ENCODE measurements around the gene ZBED5. TPM values are rescaled to one million over a fixed set of nuclear protein-coding genes. Genes with fewer than 3 reads are reported as not detected.

Gene ZBED5
- polyA plus RNA-seq, 1 donor (not counting 4 experiments of a cell fraction or from before 2014, with no cell fraction given): 75.1 TPM

DNA sequence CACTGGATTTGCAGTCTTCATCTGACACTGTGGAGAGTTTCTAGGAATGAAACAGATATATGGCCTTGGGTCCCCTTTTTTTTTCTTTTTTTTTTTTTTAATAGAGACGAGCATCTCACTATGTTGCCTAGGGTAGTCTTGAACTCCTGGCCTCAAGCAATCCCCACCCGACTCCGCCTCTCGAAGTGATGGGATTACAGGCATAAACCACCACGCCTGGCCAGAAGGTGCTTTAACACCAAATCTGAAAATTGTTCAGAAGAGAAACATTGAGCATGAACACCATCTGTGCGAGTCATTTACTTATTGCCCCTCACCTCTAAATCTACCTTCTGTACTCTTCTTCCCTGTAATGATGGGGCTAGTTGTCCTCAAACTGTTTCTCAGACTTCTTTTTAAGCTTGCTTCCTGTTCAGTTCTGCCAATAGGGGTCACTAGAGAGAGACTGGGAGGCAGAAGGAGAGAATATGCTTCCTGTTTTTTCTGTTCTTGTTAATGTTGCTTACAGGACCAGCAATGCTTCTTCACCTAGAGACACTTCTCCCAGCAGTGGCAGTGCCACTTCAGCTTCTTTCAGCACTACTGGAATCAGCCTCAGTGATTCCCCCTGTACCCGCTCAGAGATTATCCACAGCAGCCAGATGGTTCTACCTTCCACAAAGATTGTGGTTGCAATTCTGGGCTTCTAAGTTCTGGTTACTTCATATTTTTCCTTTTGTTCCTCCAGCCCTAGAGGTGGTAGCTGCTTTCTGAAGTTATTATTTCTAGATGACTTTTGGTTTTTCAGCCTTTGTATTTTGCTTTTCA, 20.8 kb upstream of the ZBED5 start:
- no peaks in the 10 kb centered on the region for H3K27me3 ChIP-seq (ENCODE audit: control insufficient read depth, extremely low read depth, insufficient read depth, low read length)
- peak overlapping the region; percentile 24 for H3K27ac ChIP-seq (ENCODE audit: control insufficient read depth, insufficient read depth, low read length)
- no peak overlapping the region for H3K4me3 ChIP-seq (ENCODE audit: control insufficient read depth in 2 of 3, extremely low read depth in 1 of 3, insufficient read depth in 2 of 3, low read depth in 1 of 3, low read length in 3 of 3)
- H3K36me3 ChIP-seq (ENCODE audit: control insufficient read depth in 2 of 2, extremely low read depth in 1 of 2, insufficient read depth in 2 of 2, low read length in 2 of 2): no peaks in the 10 kb centered on the region
- H4K20me1 ChIP-seq (ENCODE audit: control insufficient read depth, extremely low read depth, insufficient read depth, low read length): no peaks in the 10 kb centered on the region
- dilution Hi-C loops (cut with MboI; ENCODE audit: extremely low pct_ligation_motif_present, low sequenced_read_pairs): no loop called here
- H3K9me3 ChIP-seq (ENCODE audit: control insufficient read depth, low read depth, low read length): peaks cover under 1% of the 10 kb centered on the region
- no peaks in the 10 kb centered on the region for H3K9me1 ChIP-seq (ENCODE audit: control insufficient read depth, extremely low read depth, insufficient read depth, low read length)
- no peak overlapping the region for H3K9ac ChIP-seq (ENCODE audit: control insufficient read depth, extremely low read depth, insufficient read depth, low read length)
- no peak for DNase-seq (ENCODE audit: low read depth, low spot score)
- peak overlapping the region; percentile 88 for H2AFZ ChIP-seq (ENCODE audit: control insufficient read depth, low read length)
- H3K79me2 ChIP-seq (ENCODE audit: control insufficient read depth, insufficient read depth, low read length): no peaks in the 10 kb centered on the region
- peak; percentile 70 for FAIRE-seq
- no peak overlapping the region for H3K4me2 ChIP-seq (ENCODE audit: control insufficient read depth, extremely low read depth, insufficient read depth, low read depth, low read length)
- H3K4me1 ChIP-seq (ENCODE audit: control insufficient read depth, extremely low read depth, insufficient read depth, low read length): peaks cover 17% of the 10 kb centered on the region
- TF ChIP-seq EZH2 (IDR thresholded peaks at IDR 0.05; ENCODE audit: low read length): no peak
- TF ChIP-seq, protein P1, sequence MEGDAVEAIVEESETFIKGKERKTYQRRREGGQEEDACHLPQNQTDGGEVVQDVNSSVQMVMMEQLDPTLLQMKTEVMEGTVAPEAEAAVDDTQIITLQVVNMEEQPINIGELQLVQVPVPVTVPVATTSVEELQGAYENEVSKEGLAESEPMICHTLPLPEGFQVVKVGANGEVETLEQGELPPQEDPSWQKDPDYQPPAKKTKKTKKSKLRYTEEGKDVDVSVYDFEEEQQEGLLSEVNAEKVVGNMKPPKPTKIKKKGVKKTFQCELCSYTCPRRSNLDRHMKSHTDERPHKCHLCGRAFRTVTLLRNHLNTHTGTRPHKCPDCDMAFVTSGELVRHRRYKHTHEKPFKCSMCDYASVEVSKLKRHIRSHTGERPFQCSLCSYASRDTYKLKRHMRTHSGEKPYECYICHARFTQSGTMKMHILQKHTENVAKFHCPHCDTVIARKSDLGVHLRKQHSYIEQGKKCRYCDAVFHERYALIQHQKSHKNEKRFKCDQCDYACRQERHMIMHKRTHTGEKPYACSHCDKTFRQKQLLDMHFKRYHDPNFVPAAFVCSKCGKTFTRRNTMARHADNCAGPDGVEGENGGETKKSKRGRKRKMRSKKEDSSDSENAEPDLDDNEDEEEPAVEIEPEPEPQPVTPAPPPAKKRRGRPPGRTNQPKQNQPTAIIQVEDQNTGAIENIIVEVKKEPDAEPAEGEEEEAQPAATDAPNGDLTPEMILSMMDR (optimal IDR thresholded peaks at IDR 0.05 in 1 of 3, IDR thresholded peaks at IDR 0.05 in 1 of 3, conservative IDR thresholded peaks at IDR 0.05 in 1 of 3; ENCODE audit: extremely low read depth in 1 of 3, insufficient read depth in 2 of 3, low read length in 3 of 3): peak; percentile 37 to 85 (median 72)

DNA sequence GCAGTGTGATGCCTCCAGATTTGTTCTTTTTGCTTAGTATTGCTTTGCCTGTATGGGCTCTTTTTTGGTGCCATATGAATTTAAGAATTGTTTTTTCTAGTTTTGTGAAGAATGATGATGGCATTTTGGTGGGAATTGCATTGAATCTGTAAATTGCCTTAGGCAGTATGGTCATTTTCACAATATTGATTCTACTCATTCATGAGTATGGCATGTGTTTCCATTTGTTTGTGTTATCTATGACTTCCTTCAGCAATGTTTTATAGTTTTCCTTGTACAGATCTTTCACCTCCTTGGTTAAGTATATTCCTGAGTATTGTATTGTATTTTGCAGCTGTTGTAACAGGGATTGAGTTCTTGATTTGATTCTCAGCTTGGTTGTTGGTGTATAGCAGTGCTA, 18.3 kb upstream of the ZBED5 start:
- dilution Hi-C loops (cut with MboI; ENCODE audit: extremely low pct_ligation_motif_present, low sequenced_read_pairs): no loop called here
- H3K27ac ChIP-seq (ENCODE audit: control insufficient read depth, insufficient read depth, low read length): no peak overlapping the region

More for the DNA sequence above, 18.3 kb upstream of the ZBED5 start:
- Histone ChIP-seq H4K20me1 (ENCODE audit: control insufficient read depth, extremely low read depth, insufficient read depth, low read length) (no peaks in the 10 kb centered on the region), H3K9me1 (ENCODE audit: control insufficient read depth, extremely low read depth, insufficient read depth, low read length) (no peaks in the 10 kb centered on the region), H3K4me1 (ENCODE audit: control insufficient read depth, extremely low read depth, insufficient read depth, low read length) (peaks cover 17% of the 10 kb centered on the region), H3K9ac (ENCODE audit: control insufficient read depth, extremely low read depth, insufficient read depth, low read length) (no peak overlapping the region), H3K4me3 (ENCODE audit: control insufficient read depth in 2 of 3, extremely low read depth in 1 of 3, insufficient read depth in 2 of 3, low read depth in 1 of 3, low read length in 3 of 3) (no peak overlapping the region), H3K9me3 (ENCODE audit: control insufficient read depth, low read depth, low read length) (no peaks in the 10 kb centered on the region), H3K36me3 (ENCODE audit: control insufficient read depth in 2 of 2, extremely low read depth in 1 of 2, insufficient read depth in 2 of 2, low read length in 2 of 2) (no peaks in the 10 kb centered on the region), H3K4me2 (ENCODE audit: control insufficient read depth, extremely low read depth, insufficient read depth, low read depth, low read length) (peak overlapping the region; percentile 5), H3K79me2 (ENCODE audit: control insufficient read depth, insufficient read depth, low read length) (no peaks in the 10 kb centered on the region), H2AFZ (ENCODE audit: control insufficient read depth, low read length) (no peak overlapping the region), H3K27me3 (ENCODE audit: control insufficient read depth, extremely low read depth, insufficient read depth, low read length) (no peaks in the 10 kb centered on the region)
- DNase-seq (ENCODE audit: low read depth, low spot score) (no peak), FAIRE-seq (no peak)
- no peak for TF ChIP-seq EZH2 (IDR thresholded peaks at IDR 0.05; ENCODE audit: low read length)
- TF ChIP-seq, protein P1 (optimal IDR thresholded peaks at IDR 0.05 in 1 of 3, IDR thresholded peaks at IDR 0.05 in 1 of 3, conservative IDR thresholded peaks at IDR 0.05 in 1 of 3; ENCODE audit: extremely low read depth in 1 of 3, insufficient read depth in 2 of 3, low read length in 3 of 3): no peak

All from keratinocyte (primary cell).